Activated CD8-positive, alpha-beta T cell treated with anti-CD3 and anti-CD28 coated beads for 36 hours (primary cell): ENCODE measurements around the gene ZNF716. TPM values are rescaled to one million over a fixed set of nuclear protein-coding genes. Genes with fewer than 3 reads are reported as not detected.

Source experiments
- ATAC-seq: fragments of 200-7000 bp; cut with Tn5 transposase; one replicate; pipeline ENCODE4 v1.10.0; 2021; ENCODE audit warnings: mild to moderate bottlenecking, moderate library complexity
- CTCF ChIA-PET: fragments of 350-600 bp; sonication (Branson Sonifier 250); formaldehyde crosslinking; loops from one replicate; lab custom pipeline; 2021; ENCODE audit warnings: antibody characterized with exemption; lab: Charles Lee
- POLR2A ChIA-PET: fragments of 350-600 bp; sonication (Branson Sonifier 250); formaldehyde crosslinking; loops from one replicate; lab custom pipeline; 2021; ENCODE audit warnings: antibody characterized with exemption; lab: Charles Lee
- DNase-seq: peaks from one replicate; pipeline ENCODE4 v3.0.0-alpha.2; 2020
- H3K27ac Mint-ChIP-seq: one replicate; pipeline ENCODE4 v1.8.0; 2021; ENCODE audit warnings: mild to moderate bottlenecking, mixed read lengths
- H3K27me3 Mint-ChIP-seq: one replicate; pipeline ENCODE4 v1.8.0; 2021; ENCODE audit warnings: mixed read lengths
- H3K36me3 Mint-ChIP-seq: one replicate; pipeline ENCODE4 v1.8.0; 2021; ENCODE audit warnings: low read depth, mixed read lengths
- H3K4me1 Mint-ChIP-seq: one replicate; pipeline ENCODE4 v1.8.0; 2021; ENCODE audit warnings: low read depth, mixed read lengths
- H3K4me3 Mint-ChIP-seq: one replicate; pipeline ENCODE4 v1.8.0; 2021; ENCODE audit warnings: mild to moderate bottlenecking, moderate library complexity, mixed read lengths
- H3K9me3 Mint-ChIP-seq: one replicate; pipeline ENCODE4 v1.8.0; 2021; ENCODE audit warnings: mixed read lengths
- intact Hi-C: fragments of 100-400 bp; cut with micrococcal nuclease; formaldehyde crosslinking; loops from one replicate; pipeline ENCODE4 v1.10.0; 2022
- total RNA-seq, 2 experiments: library from RNA; stranded (reverse); gene quantifications; one replicate each; pipeline ENCODE4 v1.2.3, GENCODE V29; 2021
- TF ChIP-seq, protein P1 (sequence below): fragments of 200-600 bp; IDR thresholded peaks from one replicate; pipeline ENCODE4 v1.8.0; 2022; ENCODE audit warnings: antibody characterized with exemption, mild to moderate bottlenecking

Gene ZNF716
- total RNA-seq, 2 experiments from 2014 or later: not detected

- H3K27me3 Mint-ChIP-seq: no peaks in the 10 kb centered on the region
- DNase-seq (no peak), ATAC-seq (no peak)
- no peak overlapping the region for H3K4me3 Mint-ChIP-seq
- no peaks in the 10 kb centered on the region for H3K4me1 Mint-ChIP-seq
- H3K27ac Mint-ChIP-seq: no peak overlapping the region
- peaks cover 26% of the 10 kb centered on the region for H3K9me3 Mint-ChIP-seq
- CTCF ChIA-PET: no interaction called here
- no peaks in the 10 kb centered on the region for H3K36me3 Mint-ChIP-seq
- POLR2A ChIA-PET: no interaction called here
- TF ChIP-seq, protein P1, sequence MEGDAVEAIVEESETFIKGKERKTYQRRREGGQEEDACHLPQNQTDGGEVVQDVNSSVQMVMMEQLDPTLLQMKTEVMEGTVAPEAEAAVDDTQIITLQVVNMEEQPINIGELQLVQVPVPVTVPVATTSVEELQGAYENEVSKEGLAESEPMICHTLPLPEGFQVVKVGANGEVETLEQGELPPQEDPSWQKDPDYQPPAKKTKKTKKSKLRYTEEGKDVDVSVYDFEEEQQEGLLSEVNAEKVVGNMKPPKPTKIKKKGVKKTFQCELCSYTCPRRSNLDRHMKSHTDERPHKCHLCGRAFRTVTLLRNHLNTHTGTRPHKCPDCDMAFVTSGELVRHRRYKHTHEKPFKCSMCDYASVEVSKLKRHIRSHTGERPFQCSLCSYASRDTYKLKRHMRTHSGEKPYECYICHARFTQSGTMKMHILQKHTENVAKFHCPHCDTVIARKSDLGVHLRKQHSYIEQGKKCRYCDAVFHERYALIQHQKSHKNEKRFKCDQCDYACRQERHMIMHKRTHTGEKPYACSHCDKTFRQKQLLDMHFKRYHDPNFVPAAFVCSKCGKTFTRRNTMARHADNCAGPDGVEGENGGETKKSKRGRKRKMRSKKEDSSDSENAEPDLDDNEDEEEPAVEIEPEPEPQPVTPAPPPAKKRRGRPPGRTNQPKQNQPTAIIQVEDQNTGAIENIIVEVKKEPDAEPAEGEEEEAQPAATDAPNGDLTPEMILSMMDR: no peak
- intact Hi-C loops: no loop called here
Measured at GRCh38 chr7:57404967-57405421, 45.0 kb upstream of the ZNF716 start.

DNA sequence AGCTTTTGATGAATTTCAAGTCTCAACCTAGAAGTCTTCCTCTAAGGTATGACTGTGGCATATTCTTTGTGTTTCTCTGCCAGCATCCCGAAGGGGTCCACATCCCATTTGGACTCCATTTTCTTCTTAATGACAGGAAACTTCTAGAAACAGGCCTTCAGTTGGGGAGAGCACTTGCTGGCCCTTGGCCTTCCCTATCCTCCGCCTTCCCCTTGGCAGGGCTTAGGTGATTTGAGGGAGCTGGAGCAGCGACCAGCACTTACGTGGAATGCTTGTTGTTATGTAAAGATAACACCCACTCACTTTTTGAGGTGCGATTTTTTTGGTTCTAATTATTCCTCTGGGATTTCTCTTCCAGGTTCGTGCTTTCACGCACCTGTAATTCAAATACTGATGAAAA lies 42.9 kb upstream of the ZNF716 start:
- intact Hi-C loops: no loop called here
- Mint-ChIP-seq H3K27ac (no peak overlapping the region), H3K4me3 (no peak overlapping the region), H3K36me3 (no peaks in the 10 kb centered on the region), H3K27me3 (no peaks in the 10 kb centered on the region), H3K4me1 (no peaks in the 10 kb centered on the region), H3K9me3 (peaks cover 23% of the 10 kb centered on the region)
- CTCF ChIA-PET: no interaction called here
- DNase-seq (no peak), ATAC-seq (no peak)
- TF ChIP-seq, protein P1: no peak
- POLR2A ChIA-PET: no interaction called here

- H3K27me3 Mint-ChIP-seq: no peaks in the 10 kb centered on the region
- peaks cover 1% of the 10 kb centered on the region for H3K9me3 Mint-ChIP-seq
- intact Hi-C loops: no loop called here
- DNase-seq: no peak
- no peaks in the 10 kb centered on the region for H3K36me3 Mint-ChIP-seq
- CTCF ChIA-PET: no interaction called here
- no peaks in the 10 kb centered on the region for H3K4me1 Mint-ChIP-seq
- H3K4me3 Mint-ChIP-seq: no peak overlapping the region
- ATAC-seq: no peak
- H3K27ac Mint-ChIP-seq: no peak overlapping the region
- TF ChIP-seq, protein P1: no peak
- POLR2A ChIA-PET: no interaction called here
Measured at GRCh38 chr7:57412168-57412567, 37.8 kb upstream of the ZNF716 start.

DNA sequence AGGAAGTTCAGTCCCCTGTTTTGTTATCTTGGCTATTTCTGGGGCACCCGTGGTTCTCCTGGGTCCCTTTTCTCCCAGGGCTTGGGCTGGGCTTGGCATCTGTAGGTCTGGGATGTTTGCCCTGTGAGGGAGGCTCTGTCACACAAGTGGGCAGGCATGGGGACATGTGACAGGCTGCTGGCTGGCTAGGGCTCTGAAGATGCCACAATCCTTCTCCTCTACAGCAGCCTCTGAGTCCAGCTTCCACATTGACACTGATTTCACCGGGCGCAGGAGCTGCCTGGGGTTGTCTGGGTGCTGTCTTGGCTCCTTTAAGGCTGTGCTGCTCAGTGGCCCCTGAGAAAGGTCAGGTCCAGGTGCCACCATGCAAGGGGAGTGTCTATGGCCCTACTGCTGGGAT lies 37.4 kb upstream of the ZNF716 start:
- peaks cover 1% of the 10 kb centered on the region for H3K9me3 Mint-ChIP-seq
- ATAC-seq (no peak), DNase-seq (no peak)
- TF ChIP-seq, protein P1: no peak
- ChIA-PET POLR2A (no interaction called here), CTCF (no interaction called here)
- no peak overlapping the region for H3K27ac Mint-ChIP-seq
- H3K36me3 Mint-ChIP-seq: no peaks in the 10 kb centered on the region
- H3K27me3 Mint-ChIP-seq: no peaks in the 10 kb centered on the region
- intact Hi-C loops: no loop called here
- H3K4me3 Mint-ChIP-seq: no peak overlapping the region
- H3K4me1 Mint-ChIP-seq: no peaks in the 10 kb centered on the region

DNA sequence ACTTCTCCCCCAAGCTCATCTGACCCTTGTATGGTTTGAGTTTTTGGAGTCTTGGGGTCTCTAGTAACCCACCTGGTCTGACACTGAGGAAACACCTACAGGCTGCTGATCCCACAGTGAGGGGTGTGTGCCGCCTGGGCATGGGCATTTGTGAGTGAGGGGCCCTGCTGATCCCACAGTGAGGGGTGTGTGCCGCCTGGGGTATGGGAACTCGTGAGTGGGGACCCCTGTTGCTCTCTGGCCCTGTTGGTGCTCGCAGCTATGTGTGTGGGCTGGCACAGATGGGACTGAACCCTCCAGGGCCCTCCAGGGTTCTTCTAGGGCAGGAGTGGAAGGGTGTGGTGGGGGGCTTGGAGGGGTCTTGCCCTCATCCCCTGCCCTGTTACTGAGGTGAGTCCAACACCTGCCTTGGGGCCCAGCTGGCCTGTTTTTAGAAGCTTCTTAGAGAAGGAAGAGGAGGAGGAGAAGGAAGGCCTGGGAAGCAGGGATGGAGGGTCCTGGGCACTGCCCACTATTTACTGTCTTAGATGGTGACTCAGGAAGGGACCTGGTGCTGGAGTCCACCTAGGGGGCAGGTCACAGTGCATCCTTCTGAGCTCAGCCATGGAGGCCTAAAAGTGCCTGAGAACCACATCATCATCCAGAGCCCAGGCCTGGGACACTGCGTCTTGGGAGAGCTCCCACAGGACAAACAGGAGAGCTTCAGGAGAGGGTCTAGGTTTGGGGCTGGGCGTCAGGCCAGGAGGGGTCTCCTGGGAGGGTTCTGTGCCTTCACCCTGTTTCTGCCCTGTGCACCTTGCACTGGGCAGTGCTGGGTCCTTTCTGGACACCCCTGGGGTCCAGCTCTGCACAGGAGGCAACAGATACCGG lies 36.2 kb upstream of the ZNF716 start:
- no peak for ATAC-seq
- Mint-ChIP-seq H3K4me1 (no peaks in the 10 kb centered on the region), H3K4me3 (no peak overlapping the region), H3K27me3 (no peaks in the 10 kb centered on the region), H3K27ac (no peak overlapping the region), H3K9me3 (no peaks in the 10 kb centered on the region), H3K36me3 (no peaks in the 10 kb centered on the region)
- ChIA-PET POLR2A (no interaction called here), CTCF (no interaction called here)
- DNase-seq: no peak
- TF ChIP-seq, protein P1: no peak
- intact Hi-C loops: no loop called here
